ENCODE results near the gene FBXL15. TPM values are rescaled to one million over a fixed set of nuclear protein-coding genes. Genes with fewer than 3 reads are reported as not detected.
A peak's percentile ranks its signal among the peaks of the same experiment; 100 is the strongest.

FBXL15 gene
- total RNA-seq, 1 donor from 2014 or later, result 8.6 TPM

DNA sequence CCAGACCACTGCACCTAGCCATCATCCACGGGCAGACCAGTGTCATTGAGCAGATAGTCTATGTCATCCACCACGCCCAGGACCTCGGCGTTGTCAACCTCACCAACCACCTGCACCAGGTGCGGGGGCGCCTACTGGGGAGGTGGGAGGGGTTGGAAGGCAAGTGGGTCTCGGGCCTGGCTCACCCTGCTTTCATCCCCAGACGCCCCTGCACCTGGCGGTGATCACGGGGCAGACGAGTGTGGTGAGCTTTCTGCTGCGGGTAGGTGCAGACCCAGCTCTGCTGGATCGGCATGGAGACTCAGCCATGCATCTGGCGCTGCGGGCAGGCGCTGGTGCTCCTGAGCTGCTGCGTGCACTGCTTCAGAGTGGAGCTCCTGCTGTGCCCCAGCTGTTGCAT lies 20.6 kb upstream of the FBXL15 start:
- peaks cover 12% of the 10 kb centered on the region for H4K20me1 ChIP-seq (ENCODE audit: insufficient read depth, low read length)
- no peak overlapping the region for H3K4me3 Mint-ChIP-seq (ENCODE audit: unreplicated experiment)
- H3K4me2 ChIP-seq (ENCODE audit: low read length), result peak overlapping the region; percentile 87
- FAIRE-seq (no peak), DNase-seq (ENCODE audit: low read depth) (no peak)
- no peaks in the 10 kb centered on the region for H3K36me3 ChIP-seq (ENCODE audit: insufficient read depth, low read length)
- H3K79me2 ChIP-seq (ENCODE audit: insufficient read depth, low read length), result peaks cover 13% of the 10 kb centered on the region
- H3K4me3 ChIP-seq (ENCODE audit: insufficient read depth, low read depth, low read length), result no peak overlapping the region
- no peaks in the 10 kb centered on the region for H3K27me3 Mint-ChIP-seq (ENCODE audit: low read depth, unreplicated experiment)
- no peak overlapping the region for H2AFZ ChIP-seq (ENCODE audit: low read depth, low read length)
- H3K27me3 ChIP-seq (ENCODE audit: insufficient read depth, low read length), result no peaks in the 10 kb centered on the region
- TF ChIP-seq, protein P1, sequence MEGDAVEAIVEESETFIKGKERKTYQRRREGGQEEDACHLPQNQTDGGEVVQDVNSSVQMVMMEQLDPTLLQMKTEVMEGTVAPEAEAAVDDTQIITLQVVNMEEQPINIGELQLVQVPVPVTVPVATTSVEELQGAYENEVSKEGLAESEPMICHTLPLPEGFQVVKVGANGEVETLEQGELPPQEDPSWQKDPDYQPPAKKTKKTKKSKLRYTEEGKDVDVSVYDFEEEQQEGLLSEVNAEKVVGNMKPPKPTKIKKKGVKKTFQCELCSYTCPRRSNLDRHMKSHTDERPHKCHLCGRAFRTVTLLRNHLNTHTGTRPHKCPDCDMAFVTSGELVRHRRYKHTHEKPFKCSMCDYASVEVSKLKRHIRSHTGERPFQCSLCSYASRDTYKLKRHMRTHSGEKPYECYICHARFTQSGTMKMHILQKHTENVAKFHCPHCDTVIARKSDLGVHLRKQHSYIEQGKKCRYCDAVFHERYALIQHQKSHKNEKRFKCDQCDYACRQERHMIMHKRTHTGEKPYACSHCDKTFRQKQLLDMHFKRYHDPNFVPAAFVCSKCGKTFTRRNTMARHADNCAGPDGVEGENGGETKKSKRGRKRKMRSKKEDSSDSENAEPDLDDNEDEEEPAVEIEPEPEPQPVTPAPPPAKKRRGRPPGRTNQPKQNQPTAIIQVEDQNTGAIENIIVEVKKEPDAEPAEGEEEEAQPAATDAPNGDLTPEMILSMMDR (IDR thresholded peaks at IDR 0.05; ENCODE audit: insufficient read depth, low read depth, low read length), result no peak
- no peak for TF ChIP-seq EZH2 (IDR thresholded peaks at IDR 0.05; ENCODE audit: insufficient read depth, low read length)
- peak overlapping the region; percentile 66 for H3K27ac Mint-ChIP-seq (ENCODE audit: unreplicated experiment)
- H3K9ac ChIP-seq (ENCODE audit: low read length), result peak overlapping the region; percentile 75
- peaks cover 28% of the 10 kb centered on the region for H3K4me1 ChIP-seq (ENCODE audit: insufficient read depth, low read length)
- no peak overlapping the region for H3K27ac ChIP-seq (ENCODE audit: low read depth, low read length)
- H3K9me3 Mint-ChIP-seq (ENCODE audit: unreplicated experiment), result no peaks in the 10 kb centered on the region
- H3K36me3 Mint-ChIP-seq (ENCODE audit: low read depth, unreplicated experiment), result peaks cover 6% of the 10 kb centered on the region
- H3K4me1 Mint-ChIP-seq (ENCODE audit: low read depth, unreplicated experiment), result peaks cover 30% of the 10 kb centered on the region
- no peaks in the 10 kb centered on the region for H3K9me3 ChIP-seq (ENCODE audit: insufficient read depth, low read depth, low read length)

DNA sequence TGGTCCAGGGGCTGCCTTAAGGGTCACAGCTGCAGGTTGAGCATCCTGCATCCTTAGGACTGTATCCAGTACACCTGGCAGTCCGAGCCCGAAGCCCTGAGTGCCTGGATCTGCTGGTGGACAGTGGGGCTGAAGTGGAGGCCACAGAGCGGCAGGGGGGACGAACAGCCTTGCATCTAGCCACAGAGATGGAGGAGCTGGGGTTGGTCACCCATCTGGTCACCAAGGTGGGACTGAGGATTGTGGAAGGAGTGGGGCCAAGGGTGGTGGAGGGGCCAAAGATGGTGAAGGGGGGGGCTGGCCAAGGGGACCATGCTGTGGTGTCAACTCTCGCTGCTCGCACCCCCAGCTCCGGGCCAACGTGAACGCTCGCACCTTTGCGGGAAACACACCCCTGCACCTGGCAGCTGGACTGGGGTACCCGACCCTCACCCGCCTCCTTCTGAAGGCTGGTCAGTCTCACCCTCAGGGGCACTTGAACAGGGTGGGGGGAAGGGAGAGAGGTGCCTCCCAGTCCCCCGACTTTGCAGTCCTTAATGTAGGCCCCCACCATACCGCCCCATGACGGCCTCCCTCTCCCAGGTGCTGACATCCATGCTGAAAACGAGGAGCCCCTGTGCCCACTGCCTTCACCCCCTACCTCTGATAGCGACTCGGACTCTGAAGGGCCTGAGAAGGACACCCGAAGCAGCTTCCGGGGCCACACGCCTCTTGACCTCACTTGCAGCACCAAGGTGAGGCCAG lies 19.9 kb upstream of the FBXL15 start:
- Mint-ChIP-seq H3K4me3 (ENCODE audit: unreplicated experiment) (no peak overlapping the region), H3K9me3 (ENCODE audit: unreplicated experiment) (no peaks in the 10 kb centered on the region), H3K4me1 (ENCODE audit: low read depth, unreplicated experiment) (peaks cover 30% of the 10 kb centered on the region), H3K27me3 (ENCODE audit: low read depth, unreplicated experiment) (no peaks in the 10 kb centered on the region), H3K36me3 (ENCODE audit: low read depth, unreplicated experiment) (peaks cover 6% of the 10 kb centered on the region), H3K27ac (ENCODE audit: unreplicated experiment) (peak overlapping the region; percentile 66)
- Histone ChIP-seq H3K9ac (ENCODE audit: low read length) (no peak overlapping the region), H3K36me3 (ENCODE audit: insufficient read depth, low read length) (no peaks in the 10 kb centered on the region), H3K4me1 (ENCODE audit: insufficient read depth, low read length) (peaks cover 28% of the 10 kb centered on the region), H3K27me3 (ENCODE audit: insufficient read depth, low read length) (no peaks in the 10 kb centered on the region), H3K4me2 (ENCODE audit: low read length) (no peak overlapping the region), H4K20me1 (ENCODE audit: insufficient read depth, low read length) (peaks cover 12% of the 10 kb centered on the region), H2AFZ (ENCODE audit: low read depth, low read length) (no peak overlapping the region), H3K4me3 (ENCODE audit: insufficient read depth, low read depth, low read length) (no peak overlapping the region), H3K79me2 (ENCODE audit: insufficient read depth, low read length) (peaks cover 13% of the 10 kb centered on the region), H3K9me3 (ENCODE audit: insufficient read depth, low read depth, low read length) (no peaks in the 10 kb centered on the region), H3K27ac (ENCODE audit: low read depth, low read length) (no peak overlapping the region)
- DNase-seq (ENCODE audit: low read depth) (no peak), FAIRE-seq (no peak)
- no peak for TF ChIP-seq EZH2 (IDR thresholded peaks at IDR 0.05; ENCODE audit: insufficient read depth, low read length)

DNA sequence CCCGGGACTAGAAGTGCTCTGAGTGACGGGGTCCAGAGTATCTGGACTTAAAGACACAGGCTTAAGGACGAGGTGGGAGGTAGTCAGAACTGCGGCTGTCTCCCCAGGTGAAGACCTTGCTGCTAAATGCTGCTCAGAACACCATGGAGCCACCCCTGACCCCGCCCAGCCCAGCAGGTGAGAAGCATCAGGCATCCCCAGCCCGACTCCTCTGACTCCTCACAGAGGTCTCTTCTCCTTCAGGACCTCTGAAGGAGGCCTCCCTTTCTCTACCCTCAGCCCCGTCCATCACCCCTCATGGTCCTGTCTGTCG lies 19.3 kb upstream of the FBXL15 start:
- no peak for TF ChIP-seq EZH2 (IDR thresholded peaks at IDR 0.05; ENCODE audit: insufficient read depth, low read length)
- TF ChIP-seq, protein P1 (IDR thresholded peaks at IDR 0.05; ENCODE audit: insufficient read depth, low read depth, low read length), result no peak
- H3K9ac ChIP-seq (ENCODE audit: low read length), result no peak overlapping the region
- H3K79me2 ChIP-seq (ENCODE audit: insufficient read depth, low read length), result peaks cover 8% of the 10 kb centered on the region
- Mint-ChIP-seq H3K27me3 (ENCODE audit: low read depth, unreplicated experiment) (no peaks in the 10 kb centered on the region), H3K36me3 (ENCODE audit: low read depth, unreplicated experiment) (peaks cover 6% of the 10 kb centered on the region), H3K4me1 (ENCODE audit: low read depth, unreplicated experiment) (peaks cover 25% of the 10 kb centered on the region), H3K9me3 (ENCODE audit: unreplicated experiment) (no peaks in the 10 kb centered on the region), H3K27ac (ENCODE audit: unreplicated experiment) (peak overlapping the region; percentile 87), H3K4me3 (ENCODE audit: unreplicated experiment) (no peak overlapping the region)
- H3K27me3 ChIP-seq (ENCODE audit: insufficient read depth, low read length), result no peaks in the 10 kb centered on the region
- H3K4me2 ChIP-seq (ENCODE audit: low read length), result no peak overlapping the region
- no peak overlapping the region for H2AFZ ChIP-seq (ENCODE audit: low read depth, low read length)
- DNase-seq (ENCODE audit: low read depth) (no peak), FAIRE-seq (no peak)
- no peak overlapping the region for H3K4me3 ChIP-seq (ENCODE audit: insufficient read depth, low read depth, low read length)
- no peaks in the 10 kb centered on the region for H3K36me3 ChIP-seq (ENCODE audit: insufficient read depth, low read length)
- H3K9me3 ChIP-seq (ENCODE audit: insufficient read depth, low read depth, low read length), result no peaks in the 10 kb centered on the region
- peaks cover 23% of the 10 kb centered on the region for H3K4me1 ChIP-seq (ENCODE audit: insufficient read depth, low read length)
- peaks cover 12% of the 10 kb centered on the region for H4K20me1 ChIP-seq (ENCODE audit: insufficient read depth, low read length)
- no peak overlapping the region for H3K27ac ChIP-seq (ENCODE audit: low read depth, low read length)
